PC-9 (cell line): Measurements from ENCODE around the gene MAEA. TPM values are rescaled to one million over a fixed set of nuclear protein-coding genes. Genes with fewer than 3 reads are reported as not detected.

Experiments used
- BruUV-seq: library from RNA; stranded (reverse); fragments of 400-500 nt; replicated peaks from 2 replicates; lab custom pipeline; 2021; lab: Mats Ljungman, UMichigan
- CTCF ChIA-PET: fragments of 300-600 bp; sonication (Branson Sonifier 250); formaldehyde crosslinking; loops from one replicate; lab custom pipeline; 2022; ENCODE audit warnings: antibody characterized with exemption; lab: Charles Lee
- POLR2A ChIA-PET: fragments of 300-600 bp; sonication (Branson Sonifier 250); formaldehyde crosslinking; loops from one replicate; lab custom pipeline; 2022; ENCODE audit warnings: antibody characterized with exemption; ENCODE audit not compliant: unreplicated experiment; lab: Charles Lee
- DNase-seq, 2 experiments: peaks; one replicate each; pipeline versions ENCODE4 v3.0.0 to v3.0.0-alpha.2; 2015 to 2022; ENCODE audit warnings: mixed read lengths in 1 of 2
- H2AFZ ChIP-seq: fragments of 200-600 bp; sonication (generic); 2 replicates; pipeline ENCODE4 v1.8.1; 2017; ENCODE audit warnings: antibody characterized with exemption
- H3F3A ChIP-seq: fragments of 200-600 bp; sonication (generic); 2 replicates; pipeline ENCODE4 v1.8.1; 2017; ENCODE audit warnings: antibody characterized with exemption, mild to moderate bottlenecking, low read depth; ENCODE audit not compliant: insufficient read depth
- H3K27ac ChIP-seq: fragments of 200-600 bp; sonication (generic); 2 replicates; pipeline ENCODE4 v1.6.1; 2016; ENCODE audit warnings: mixed run types
- H3K27me3 ChIP-seq: fragments of 200-600 bp; sonication (generic); 2 replicates; pipeline ENCODE4 v1.6.1; 2016; ENCODE audit warnings: low read depth, mixed run types; ENCODE audit not compliant: insufficient read depth
- H3K36me3 ChIP-seq: fragments of 200-600 bp; sonication (generic); 2 replicates; pipeline ENCODE4 v1.6.1; 2016; ENCODE audit warnings: low read depth, mixed run types
- H3K4me1 ChIP-seq: fragments of 200-600 bp; sonication (generic); replicated peaks from 2 replicates; pipeline ENCODE4 v1.6.1; 2016; ENCODE audit warnings: mixed run types; ENCODE audit not compliant: insufficient read depth
- H3K4me2 ChIP-seq: fragments of 200-600 bp; sonication (generic); 2 replicates; pipeline ENCODE4 v1.6.1; 2017; ENCODE audit warnings: mixed run types
- H3K4me3 ChIP-seq: fragments of 200-600 bp; sonication (generic); 2 replicates; pipeline ENCODE4 v1.6.1; 2016; ENCODE audit warnings: mixed run types
- H3K79me2 ChIP-seq: fragments of 200-600 bp; sonication (generic); 2 replicates; pipeline ENCODE4 v1.6.1; 2017; ENCODE audit warnings: low read depth, mixed run types
- H3K9me2 ChIP-seq: fragments of 200-600 bp; sonication (generic); 2 replicates; pipeline ENCODE4 v1.8.1; 2017; ENCODE audit warnings: mild to moderate bottlenecking; ENCODE audit not compliant: insufficient read depth
- H3K9me3 ChIP-seq: fragments of 200-600 bp; sonication (generic); 2 replicates; pipeline ENCODE4 v1.8.1; 2016; ENCODE audit warnings: low read depth; ENCODE audit not compliant: insufficient read depth
- H4K20me1 ChIP-seq: fragments of 200-600 bp; sonication (generic); 2 replicates; pipeline ENCODE4 v1.8.1; 2017; ENCODE audit not compliant: insufficient read depth
- EZH2 ChIP-seq: fragments of 200-600 bp; sonication (generic); IDR thresholded peaks from 2 replicates; pipeline ENCODE4 v1.8.0; 2017; ENCODE audit warnings: antibody characterized with exemption, low read depth
- intact Hi-C: fragments of 100-400 bp; cut with micrococcal nuclease; formaldehyde crosslinking; loops from one replicate; pipeline ENCODE4 v1.10.0; 2022; ENCODE audit not compliant: unreplicated experiment
- total RNA-seq: library from RNA; stranded (reverse); gene quantifications from 2 replicates; pipeline ENCODE4 v1.2.3, GENCODE V29; 2021
- TF ChIP-seq, protein P1 (sequence below): fragments of 200-600 bp; sonication (generic); conservative IDR thresholded peaks from 2 replicates; pipeline ENCODE4 v1.6.1; 2017; ENCODE audit warnings: mixed run types, antibody characterized with exemption, mild to moderate bottlenecking, moderate library complexity

MAEA gene
- total RNA-seq, 1 experiment from 2014 or later, result 79.4 TPM

DNA sequence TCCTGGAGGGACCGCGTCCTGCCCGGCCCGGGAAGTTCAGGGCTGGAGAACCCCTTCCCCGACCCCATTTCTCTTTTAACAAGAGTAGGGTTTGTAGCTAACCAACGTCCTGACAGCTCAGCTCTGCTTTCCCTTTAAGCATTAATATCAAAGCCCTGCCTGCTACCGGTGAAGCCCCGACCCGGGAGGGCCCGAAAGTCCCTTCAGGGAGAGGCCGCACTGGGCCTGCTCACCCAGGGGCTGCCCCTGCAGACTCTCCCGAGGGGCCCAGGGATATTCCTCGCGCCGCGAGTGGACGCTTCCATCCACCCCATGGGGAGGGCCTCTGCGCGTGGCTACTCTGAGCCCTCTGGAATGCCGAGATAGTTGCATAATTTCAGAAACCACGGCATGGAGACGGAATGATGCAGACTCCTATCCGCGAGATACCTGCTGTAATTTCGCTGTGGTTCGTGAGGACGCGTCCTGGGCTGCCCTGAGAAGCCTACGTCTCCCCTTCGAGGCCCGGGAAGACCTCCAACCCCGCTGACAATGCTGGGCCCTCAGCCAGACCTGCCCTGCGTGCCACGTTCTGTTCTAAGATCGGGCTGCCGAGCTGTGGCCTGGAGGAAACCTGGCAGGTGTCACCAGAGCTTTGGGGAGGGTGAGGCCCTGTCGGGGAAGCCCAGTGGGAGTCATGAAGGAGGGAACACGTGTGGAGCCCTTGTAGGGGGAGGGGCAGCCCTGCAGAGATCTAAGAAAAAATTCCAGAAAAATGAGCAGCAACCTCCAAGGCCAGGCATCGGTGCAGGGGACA, 39.8 kb upstream of the MAEA start:
- H3K27ac ChIP-seq, result peak overlapping the region; percentile 56
- DNase-seq, result peak in 1 of 2 experiments; percentile 12
- peaks cover 10% of the 10 kb centered on the region; the same call in 1 of the 2 replicates for H3K36me3 ChIP-seq
- peaks cover 24% of the 10 kb centered on the region for H3K4me1 ChIP-seq
- H3K9me3 ChIP-seq, result peaks cover 7% of the 10 kb centered on the region
- peak overlapping the region; percentile 98 for H3K4me2 ChIP-seq
- no peaks in the 10 kb centered on the region for H3K27me3 ChIP-seq
- CTCF ChIA-PET, result no interaction called here
- POLR2A ChIA-PET, result interaction anchor here (0.6 kb wide), 2 partner anchors 31 to 77 kb away, joined by 6 read pairs; no protein-coding TSS in a partner anchor
- TF ChIP-seq EZH2, result no peak
- TF ChIP-seq, protein P1, sequence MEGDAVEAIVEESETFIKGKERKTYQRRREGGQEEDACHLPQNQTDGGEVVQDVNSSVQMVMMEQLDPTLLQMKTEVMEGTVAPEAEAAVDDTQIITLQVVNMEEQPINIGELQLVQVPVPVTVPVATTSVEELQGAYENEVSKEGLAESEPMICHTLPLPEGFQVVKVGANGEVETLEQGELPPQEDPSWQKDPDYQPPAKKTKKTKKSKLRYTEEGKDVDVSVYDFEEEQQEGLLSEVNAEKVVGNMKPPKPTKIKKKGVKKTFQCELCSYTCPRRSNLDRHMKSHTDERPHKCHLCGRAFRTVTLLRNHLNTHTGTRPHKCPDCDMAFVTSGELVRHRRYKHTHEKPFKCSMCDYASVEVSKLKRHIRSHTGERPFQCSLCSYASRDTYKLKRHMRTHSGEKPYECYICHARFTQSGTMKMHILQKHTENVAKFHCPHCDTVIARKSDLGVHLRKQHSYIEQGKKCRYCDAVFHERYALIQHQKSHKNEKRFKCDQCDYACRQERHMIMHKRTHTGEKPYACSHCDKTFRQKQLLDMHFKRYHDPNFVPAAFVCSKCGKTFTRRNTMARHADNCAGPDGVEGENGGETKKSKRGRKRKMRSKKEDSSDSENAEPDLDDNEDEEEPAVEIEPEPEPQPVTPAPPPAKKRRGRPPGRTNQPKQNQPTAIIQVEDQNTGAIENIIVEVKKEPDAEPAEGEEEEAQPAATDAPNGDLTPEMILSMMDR, result no peak
- BruUV-seq, result TSS peak; percentile 41
- peak overlapping the region; percentile 93 for H2AFZ ChIP-seq
- H3K4me3 ChIP-seq, result peak overlapping the region; percentile 83
- peaks cover 8% of the 10 kb centered on the region for H3F3A ChIP-seq
- no peaks in the 10 kb centered on the region for H3K9me2 ChIP-seq
- peaks cover 25% of the 10 kb centered on the region for H4K20me1 ChIP-seq
- intact Hi-C loops, result loop anchor here (5.0 kb wide), 5 partner anchors 42 to 238 kb away; partner anchors contain the start of gene FGFRL1
- peaks cover 44% of the 10 kb centered on the region for H3K79me2 ChIP-seq

DNA sequence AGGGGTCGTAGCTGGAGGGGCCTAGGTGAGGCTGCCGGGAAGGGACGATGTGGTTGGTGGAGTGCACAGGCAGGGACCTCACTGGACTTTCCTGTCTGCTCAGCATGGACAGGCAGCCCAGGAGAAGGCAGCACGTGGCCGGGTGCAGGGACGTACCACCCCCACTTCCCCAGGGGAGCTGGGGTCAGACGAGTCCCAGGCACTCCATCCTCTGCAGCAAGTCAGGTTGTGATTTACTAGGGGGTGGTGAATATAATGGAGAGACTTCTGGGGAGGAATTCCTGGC, 39.2 kb upstream of the MAEA start:
- H3K4me1 ChIP-seq, result peaks cover 24% of the 10 kb centered on the region
- peaks cover 19% of the 10 kb centered on the region for H4K20me1 ChIP-seq
- ChIA-PET POLR2A (interaction anchor here (0.6 kb wide), 1 partner anchor 77 kb away, joined by 6 read pairs; no protein-coding TSS in a partner anchor), CTCF (interaction anchor here (0.6 kb wide), 1 partner anchor 11 kb away, joined by 3 read pairs; no protein-coding TSS in a partner anchor)
- intact Hi-C loops, result no loop called here
- H3K4me3 ChIP-seq, result 0 out of 2 replicates have a peak overlapping the region, but pooled peaks have one; percentile 83
- no peak for DNase-seq
- H3K79me2 ChIP-seq, result peaks cover 38% of the 10 kb centered on the region
- TF ChIP-seq EZH2, result no peak
- TF ChIP-seq, protein P1, result no peak
- H3K27me3 ChIP-seq, result no peaks in the 10 kb centered on the region
- H3K4me2 ChIP-seq, result peak overlapping the region; percentile 98; the same call in 1 of the 2 replicates
- H3K27ac ChIP-seq, result no peak overlapping the region
- peaks cover 12% of the 10 kb centered on the region for H3K9me3 ChIP-seq
- H3F3A ChIP-seq, result peaks cover 8% of the 10 kb centered on the region
- H3K9me2 ChIP-seq, result no peaks in the 10 kb centered on the region
- no peak overlapping the region for H2AFZ ChIP-seq
- peaks cover 10% of the 10 kb centered on the region; the same call in 1 of the 2 replicates for H3K36me3 ChIP-seq
- no TSS peak for BruUV-seq

DNA sequence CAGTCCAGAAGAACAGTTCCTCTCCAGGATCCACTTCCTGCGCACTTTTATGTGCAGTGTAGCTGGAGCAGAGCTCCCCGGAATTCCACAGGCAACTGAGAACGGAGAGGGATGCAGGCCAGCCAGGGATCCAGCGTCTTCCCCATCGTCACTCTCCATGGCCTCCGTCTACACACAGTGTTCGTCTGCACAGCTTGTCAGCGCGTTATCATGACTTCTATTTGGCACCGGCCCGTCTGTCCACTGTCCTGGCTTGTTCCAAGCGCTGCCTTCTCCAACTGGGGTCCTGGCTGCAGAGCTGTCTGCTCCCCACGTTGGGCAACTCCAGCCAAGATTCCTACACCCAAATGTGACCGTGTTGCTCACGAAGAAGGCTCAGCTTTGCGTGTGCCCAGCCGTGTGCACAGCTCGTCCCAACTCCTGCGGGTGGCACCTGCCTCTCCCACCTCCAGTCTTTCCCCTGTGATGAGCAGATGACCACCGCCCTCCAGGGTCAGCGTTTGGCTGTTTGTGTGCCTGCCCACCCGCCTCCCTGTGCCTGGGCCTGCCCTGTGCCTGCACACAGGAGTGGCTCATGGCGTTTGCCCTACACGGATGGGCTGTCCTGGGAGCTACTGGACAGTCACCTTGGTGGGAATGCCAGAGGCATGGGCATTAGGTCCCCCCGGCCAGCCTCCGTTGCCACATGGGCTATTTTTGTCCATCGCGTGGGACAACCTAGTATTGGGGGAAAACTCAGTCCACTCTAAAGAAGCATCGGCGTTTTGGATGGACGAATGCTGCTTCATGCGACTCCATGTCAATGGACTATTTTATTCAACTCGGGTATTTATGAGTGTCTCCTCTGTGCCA, 38.5 kb upstream of the MAEA start:
- peaks cover 10% of the 10 kb centered on the region; the same call in 1 of the 2 replicates for H3K36me3 ChIP-seq
- peaks cover 31% of the 10 kb centered on the region for H3K79me2 ChIP-seq
- ChIA-PET CTCF (interaction anchor here (0.6 kb wide), 1 partner anchor 11 kb away, joined by 3 read pairs; no protein-coding TSS in a partner anchor), POLR2A (interaction anchor here (0.6 kb wide), 1 partner anchor 78 kb away, joined by 6 read pairs; no protein-coding TSS in a partner anchor)
- no peak for DNase-seq
- H3K27me3 ChIP-seq, result no peaks in the 10 kb centered on the region
- H2AFZ ChIP-seq, result no peak overlapping the region
- peaks cover 20% of the 10 kb centered on the region for H3K4me1 ChIP-seq
- BruUV-seq, result no TSS peak
- H3K4me2 ChIP-seq, result no peak overlapping the region
- no peak overlapping the region for H3K4me3 ChIP-seq
- intact Hi-C loops, result no loop called here
- TF ChIP-seq EZH2, result no peak
- TF ChIP-seq, protein P1, result no peak
- no peaks in the 10 kb centered on the region for H3K9me2 ChIP-seq
- peaks cover 13% of the 10 kb centered on the region for H4K20me1 ChIP-seq
- no peak overlapping the region for H3K27ac ChIP-seq
- H3F3A ChIP-seq, result peaks cover 7% of the 10 kb centered on the region
- peaks cover 18% of the 10 kb centered on the region for H3K9me3 ChIP-seq
